Stimulated activated CD4-positive, alpha-beta T cell treated with anti-CD3 and anti-CD28 coated beads, Interleukin-15, amount 100 ng/mL, for 24 hours (primary cell): ENCODE measurements around the gene FUOM.

Experiments used
- DNase-seq: peaks from one replicate; pipeline ENCODE4 v3.0.0-alpha.2; 2020

FUOM gene

GRCh38 chr10:133309720-133310398 lies 48.0 kb downstream of the FUOM start:
- no peak for DNase-seq

GRCh38 chr10:133309100-133309719 lies 48.6 kb downstream of the FUOM start:
- DNase-seq, result peak; percentile 91

- DNase-seq, result peak; percentile 91
These were observed 49.3 kb downstream of the FUOM start, which contains the start of the genes TUBGCP2 and ZNF511 for GRCh38 chr10:133308421-133309099. Gene TUBGCP2 (minus strand): TSS chr10:133308872. CDS start chr10:133302941, 5,931 bp downstream. Gene ZNF511 (plus strand): TSS chr10:133308914. CDS start chr10:133308944, 30 bp downstream.

- peak; percentile 90 for DNase-seq
These were observed 49.9 kb downstream of the FUOM start for GRCh38 chr10:133307776-133308420.

- DNase-seq, result no peak
These were observed 50.9 kb downstream of the FUOM start for GRCh38 chr10:133306941-133307379.

- no peak for DNase-seq
These were observed 51.7 kb downstream of the FUOM start for GRCh38 chr10:133306097-133306476.
